Measurements from ENCODE around the gene NCAPH2.
"Not testable (repeated sequence)": the region's sequence is repeated elsewhere in the genome, so short reads cannot be mapped to it uniquely, and the experiment has no call there.

NCAPH2 gene

GRCh38 chr22:50531546-50531961, 23.5 kb downstream of the NCAPH2 start:
- DNase-seq: peak; percentile 70

- no peak for DNase-seq
Measured at GRCh38 chr22:50531962-50532674, 24.1 kb downstream of the NCAPH2 start.

DNA sequence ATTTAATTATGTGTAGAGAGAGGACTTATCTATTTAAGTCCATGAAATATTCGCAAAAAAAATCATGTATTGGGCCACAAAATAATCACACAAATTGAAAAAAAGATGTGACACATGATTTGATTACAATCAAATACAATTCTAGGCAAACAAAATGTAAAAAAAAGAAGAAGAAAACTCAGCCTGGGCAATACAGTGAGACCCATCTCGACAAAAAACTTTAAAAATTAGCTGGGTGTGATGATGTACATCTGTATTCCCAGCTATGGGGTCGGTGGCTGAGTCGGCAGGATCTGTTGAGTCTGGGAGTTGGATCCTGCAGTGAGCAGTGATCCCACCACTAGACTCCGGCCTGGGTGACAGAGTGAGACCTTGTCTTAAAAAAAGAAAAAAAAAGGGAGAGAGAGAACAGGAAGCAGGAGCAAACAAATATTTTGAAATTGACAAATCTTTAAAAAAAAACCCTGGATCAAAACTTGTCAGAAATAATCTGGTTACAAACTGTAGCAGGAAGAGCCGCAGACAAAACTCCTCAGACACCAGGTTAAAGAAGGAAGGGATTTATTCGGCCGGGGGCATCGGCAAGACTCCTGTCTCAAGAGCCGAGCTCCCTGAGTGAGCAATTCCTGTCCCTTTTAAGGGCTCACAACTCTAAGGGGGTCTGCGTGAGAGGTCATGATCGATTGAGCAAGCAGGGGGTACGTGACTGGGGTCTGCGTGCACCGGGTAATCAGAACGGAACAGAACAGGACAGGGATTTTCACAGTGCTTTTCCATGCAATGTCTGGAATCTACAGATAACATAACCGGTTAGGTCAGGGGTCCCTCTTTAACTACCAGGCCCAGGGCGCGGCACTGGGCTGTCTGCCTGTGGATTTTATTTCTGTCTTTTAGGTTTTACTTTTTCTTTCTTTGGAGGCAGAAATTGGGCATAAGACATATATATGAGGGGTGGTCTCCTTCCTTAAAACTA, 25.1 kb downstream of the NCAPH2 start:
- no peak for DNase-seq

DNA sequence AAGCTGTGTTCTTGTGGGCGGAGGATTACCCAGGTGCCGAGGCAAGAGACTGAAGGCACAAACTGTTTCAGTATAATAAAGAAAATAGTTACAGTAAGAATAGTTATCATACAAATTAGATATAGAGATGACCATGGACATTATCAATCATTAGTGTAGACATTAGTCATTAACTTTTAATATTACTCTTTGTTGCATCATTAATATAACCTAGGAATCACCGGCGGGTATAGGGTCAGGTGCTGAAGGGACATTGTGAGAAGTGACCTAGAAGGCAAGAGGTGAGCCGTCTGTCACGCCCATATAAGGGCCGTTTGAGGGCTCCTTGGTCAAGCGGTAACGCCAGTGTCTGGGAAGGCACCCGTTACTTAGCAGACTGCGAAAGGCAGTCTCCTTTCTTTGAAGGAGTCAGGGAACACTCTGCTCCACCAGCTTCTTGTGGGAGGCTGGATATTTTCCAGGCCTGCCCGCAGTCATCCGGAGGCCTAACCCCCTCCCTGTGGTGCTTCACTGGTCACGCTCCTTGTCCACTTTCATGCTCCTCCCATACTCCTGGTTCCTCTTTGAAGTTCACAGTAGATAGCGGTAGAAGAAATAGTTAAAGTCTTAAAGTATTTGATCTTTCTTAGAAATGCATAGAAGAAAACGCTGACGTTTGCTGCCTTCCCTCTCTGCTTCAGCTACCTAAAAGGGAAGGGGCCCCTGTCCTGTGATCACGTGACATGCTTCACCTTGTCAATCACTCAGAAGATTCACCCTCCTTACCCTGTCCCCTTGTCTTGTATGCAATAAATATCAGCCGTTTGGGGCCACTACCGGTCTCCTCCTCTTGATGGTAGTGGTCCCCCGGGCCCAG, 26.1 kb downstream of the NCAPH2 start:
- DNase-seq: not testable (repeated sequence)

DNA sequence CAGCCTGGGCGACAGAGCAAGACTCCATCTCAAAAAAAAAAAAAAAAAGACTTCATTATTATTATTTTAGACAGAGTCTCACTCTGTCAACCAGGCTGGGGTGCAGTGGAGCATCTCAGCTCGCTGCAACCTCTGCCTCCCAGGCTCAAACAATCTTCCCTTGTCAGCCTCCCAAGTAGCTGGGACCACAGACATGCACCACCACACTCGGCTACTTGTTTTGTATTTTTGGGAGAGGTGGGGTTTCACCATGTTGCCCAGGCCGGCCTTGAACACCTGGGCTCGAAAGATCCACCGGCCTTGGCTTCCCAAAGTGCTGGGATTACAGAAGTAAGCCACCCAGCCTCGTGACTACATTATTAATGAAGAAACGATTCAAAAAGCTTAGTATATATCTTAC, 27.1 kb downstream of the NCAPH2 start:
- no peak for DNase-seq

DNA sequence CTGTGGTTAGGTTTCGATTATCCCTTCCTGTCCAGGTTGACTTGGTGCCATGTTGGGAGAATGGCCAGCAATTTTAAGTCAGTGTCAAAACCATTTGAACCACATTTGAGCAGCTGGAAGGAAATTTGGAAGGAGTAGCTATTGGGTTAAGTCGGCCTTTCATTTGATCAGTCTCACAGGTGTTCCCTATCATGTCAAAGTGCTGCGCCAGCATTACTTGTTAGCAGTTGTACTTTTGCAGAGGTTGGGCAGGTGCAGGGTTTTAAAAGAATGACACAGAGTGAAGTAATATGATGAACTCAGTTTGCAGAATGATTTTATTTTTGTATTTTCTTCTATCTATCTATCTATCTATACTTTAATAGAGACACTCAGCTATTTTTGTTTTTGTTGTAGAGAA, 28.2 kb downstream of the NCAPH2 start:
- DNase-seq: no peak

DNA sequence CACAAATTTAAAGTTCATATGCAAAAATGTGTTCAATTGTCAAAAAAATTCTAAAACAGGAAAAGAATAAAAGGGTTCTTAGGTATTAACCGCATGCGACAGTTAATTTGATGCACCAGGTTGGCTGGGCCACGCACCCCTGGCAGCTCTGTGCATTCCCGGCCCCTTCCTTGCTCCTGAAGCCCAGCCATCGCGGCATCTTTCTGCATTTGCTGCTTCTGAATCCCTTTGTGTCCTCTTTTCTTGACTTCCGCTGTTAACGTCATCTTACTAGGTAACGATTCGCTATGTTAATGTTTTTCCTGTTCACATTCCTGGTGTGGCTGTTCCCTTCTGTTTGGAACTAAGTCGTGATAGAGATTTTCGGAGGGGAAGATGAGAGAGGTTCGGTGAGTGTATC, 29.7 kb downstream of the NCAPH2 start:
- no peak for DNase-seq

- DNase-seq: no peak
Measured at GRCh38 chr22:50540381-50540780, 32.4 kb downstream of the NCAPH2 start.

DNA sequence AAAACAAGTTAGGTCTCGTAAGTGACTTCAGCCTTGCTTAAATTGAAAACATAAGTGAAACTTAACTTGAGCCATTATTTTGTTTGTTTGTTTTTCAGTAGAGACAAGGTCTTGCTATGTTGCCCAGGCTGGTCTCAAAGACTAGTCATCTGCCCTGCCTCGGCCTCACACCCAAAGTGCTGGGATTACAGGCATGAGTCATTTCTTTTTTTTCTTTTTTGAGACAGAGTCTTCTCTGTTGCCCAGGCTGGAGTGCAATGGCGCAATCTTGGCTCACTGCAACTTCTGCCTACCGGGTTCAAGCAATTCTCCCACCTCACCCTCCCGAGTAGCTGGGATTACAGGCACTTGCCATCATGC, 33.6 kb downstream of the NCAPH2 start:
- peak; percentile 53 for DNase-seq

- DNase-seq: peak; percentile 51
Measured at GRCh38 chr22:50542416-50542927, 34.4 kb downstream of the NCAPH2 start.

DNA sequence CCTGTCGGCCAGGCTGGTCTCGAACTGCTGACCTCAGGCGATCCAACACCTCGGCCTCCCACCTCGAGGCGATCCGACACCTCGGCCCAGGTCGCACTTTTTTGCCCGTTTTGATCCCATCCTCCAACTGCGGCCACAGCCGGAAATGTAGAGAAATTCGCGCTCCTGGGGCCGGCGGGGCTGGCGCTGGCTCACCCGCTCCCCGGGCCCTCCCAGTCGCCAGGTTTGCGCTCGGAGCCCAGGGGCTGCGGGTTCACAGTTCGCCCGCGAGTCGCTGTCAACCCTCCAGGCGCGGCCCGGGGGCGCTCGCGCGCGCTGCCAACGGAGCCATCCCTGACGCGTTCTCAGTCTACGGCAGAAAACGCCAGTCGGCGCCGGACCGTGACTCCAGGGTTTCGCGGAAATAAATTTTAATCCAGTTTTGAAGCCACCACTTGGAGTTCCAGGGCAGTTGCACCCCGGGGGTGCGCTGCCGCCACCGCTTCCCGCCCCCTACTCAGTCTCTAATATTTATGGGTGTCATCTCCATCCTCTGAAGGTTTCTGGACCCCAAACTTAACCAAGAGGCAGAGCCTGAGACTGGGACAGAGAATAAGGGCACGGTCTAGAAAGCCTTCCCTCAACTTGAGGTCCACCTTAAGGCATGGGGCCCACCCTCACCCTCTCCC, 36.2 kb downstream of the NCAPH2 start:
- DNase-seq: peak; percentile 89

GRCh38 chr22:50544746-50545253, 36.8 kb downstream of the NCAPH2 start:
- DNase-seq: peak; percentile 68

DNA sequence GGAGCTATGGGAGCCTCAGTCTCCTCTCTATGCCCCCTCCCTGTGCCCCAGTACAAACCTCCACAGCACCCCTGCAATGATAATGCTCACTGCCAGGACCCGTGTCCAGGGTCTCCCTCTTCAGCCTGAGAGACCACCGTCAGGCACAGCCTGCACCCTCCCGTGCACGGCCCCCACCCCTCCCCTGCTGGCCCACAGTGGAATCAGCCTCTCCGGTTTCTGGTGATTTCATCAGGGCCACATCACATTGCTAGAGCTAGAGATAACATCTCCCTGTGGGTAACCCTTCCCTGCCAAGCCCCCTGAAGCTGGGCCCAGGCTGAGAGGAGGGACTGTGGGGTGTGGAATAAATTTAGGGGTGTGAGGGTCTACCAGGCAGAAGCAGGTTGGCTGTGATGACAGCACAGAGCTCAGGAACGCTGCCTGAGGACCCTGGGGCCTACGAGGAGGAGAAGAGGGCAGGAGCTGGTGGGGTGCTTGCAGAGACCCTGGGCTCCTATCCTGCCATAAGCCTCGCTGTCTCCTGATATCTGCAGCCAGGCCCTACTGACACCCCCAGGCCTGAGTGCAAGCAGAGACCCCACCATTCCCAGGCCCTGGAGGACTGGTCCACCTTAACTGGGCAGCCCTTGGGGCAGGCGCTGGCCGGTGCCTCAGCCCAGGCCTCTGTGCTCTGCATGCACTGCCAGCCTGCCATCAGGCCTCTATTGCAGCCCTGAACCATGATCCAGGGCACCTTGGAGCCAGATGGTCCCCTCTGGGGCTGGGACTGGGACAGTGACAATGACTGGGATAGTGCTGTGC, 37.7 kb downstream of the NCAPH2 start, which contains the start of gene KLHDC7B:
TSS of gene KLHDC7B (plus strand) at position 378 of the 804 bp plus-strand sequence. CDS start at position 723, 345 bp downstream.
- DNase-seq: peak; percentile 74

GRCh38 chr22:50546326-50547262, 38.6 kb downstream of the NCAPH2 start:
- DNase-seq: no peak

- DNase-seq: no peak
Measured at GRCh38 chr22:50547263-50547985, 39.4 kb downstream of the NCAPH2 start.

DNA sequence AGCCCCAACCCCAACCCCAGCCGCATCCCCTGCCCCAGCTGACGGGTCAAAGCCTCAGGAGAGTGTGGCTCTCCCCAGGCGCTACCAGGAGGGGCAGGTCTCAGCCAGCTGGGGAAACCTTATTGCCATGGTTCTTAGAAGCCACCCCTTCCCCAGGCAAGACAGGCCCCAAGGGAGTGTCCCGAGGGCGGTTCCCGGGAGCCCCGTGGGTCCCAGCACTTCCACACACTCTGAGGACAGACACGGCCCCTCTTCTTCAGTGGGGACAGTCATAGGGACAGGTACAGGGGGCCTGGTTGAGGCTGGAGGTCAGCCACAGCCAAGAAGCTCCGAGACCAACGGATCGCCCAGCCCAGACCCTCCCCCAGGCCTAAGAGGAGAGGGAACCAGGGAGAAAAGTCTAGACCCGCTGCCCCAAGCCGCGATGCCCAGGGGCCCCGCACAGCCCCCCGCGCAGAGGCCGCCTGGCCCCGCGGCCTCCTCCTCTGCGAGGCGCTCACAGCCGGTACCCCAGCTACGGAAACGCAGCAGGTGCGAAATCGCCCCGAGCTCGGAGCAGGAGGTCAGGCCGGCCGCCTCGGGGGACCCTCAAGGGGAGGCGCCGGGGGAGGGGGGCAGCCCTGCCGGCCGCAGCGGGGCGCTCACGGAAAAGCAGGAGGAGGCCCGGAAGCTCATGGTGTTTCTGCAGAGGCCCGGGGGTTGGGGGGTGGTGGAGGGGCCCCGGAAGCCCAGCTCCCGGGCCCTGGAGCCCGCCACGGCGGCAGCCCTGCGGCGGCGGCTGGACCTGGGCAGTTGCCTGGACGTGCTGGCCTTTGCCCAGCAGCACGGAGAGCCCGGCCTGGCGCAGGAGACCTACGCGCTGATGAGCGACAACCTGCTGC, 40.3 kb downstream of the NCAPH2 start:
- peak; percentile 38 for DNase-seq

DNA sequence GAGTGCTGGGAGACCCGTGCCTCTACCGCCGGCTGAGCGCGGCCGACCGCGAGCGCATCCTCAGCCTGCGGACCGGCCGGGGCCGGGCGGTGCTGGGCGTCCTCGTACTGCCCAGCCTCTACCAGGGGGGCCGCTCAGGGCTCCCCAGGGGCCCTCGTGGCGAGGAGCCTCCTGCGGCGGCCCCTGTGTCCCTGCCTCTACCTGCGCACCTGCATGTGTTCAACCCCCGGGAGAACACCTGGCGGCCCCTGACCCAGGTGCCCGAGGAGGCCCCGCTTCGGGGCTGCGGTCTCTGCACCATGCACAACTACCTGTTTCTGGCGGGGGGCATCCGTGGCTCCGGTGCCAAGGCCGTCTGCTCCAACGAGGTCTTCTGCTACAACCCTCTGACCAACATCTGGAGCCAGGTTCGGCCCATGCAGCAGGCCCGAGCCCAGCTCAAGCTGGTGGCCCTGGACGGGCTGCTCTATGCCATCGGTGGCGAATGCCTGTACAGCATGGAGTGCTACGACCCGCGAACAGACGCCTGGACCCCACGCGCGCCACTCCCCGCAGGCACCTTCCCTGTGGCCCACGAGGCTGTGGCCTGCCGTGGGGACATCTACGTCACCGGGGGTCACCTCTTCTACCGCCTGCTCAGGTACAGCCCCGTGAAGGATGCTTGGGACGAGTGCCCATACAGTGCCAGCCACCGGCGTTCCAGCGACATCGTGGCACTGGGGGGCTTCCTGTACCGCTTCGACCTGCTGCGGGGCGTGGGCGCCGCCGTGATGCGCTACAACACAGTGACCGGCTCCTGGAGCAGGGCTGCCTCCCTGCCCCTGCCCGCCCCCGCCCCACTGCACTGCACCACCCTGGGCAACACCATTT, 41.1 kb downstream of the NCAPH2 start:
- no peak for DNase-seq
